Epithelial cell of esophagus (primary cell): ENCODE results near the gene SMOC1.

Source experiments
- DNase-seq: peaks from one replicate; pipeline ENCODE4 v3.0.0; 2010; ENCODE audit warnings: low read depth
- H3K4me3 ChIP-seq: 2 replicates; pipeline ENCODE4 v1.5.1; 2011; ENCODE audit warnings: mild to moderate bottlenecking, low read length, control low read depth
- TF ChIP-seq, protein P1 (sequence below): IDR thresholded peaks from 2 replicates; pipeline ENCODE4 v1.5.1; 2011; ENCODE audit warnings: low read depth, mild to moderate bottlenecking, low read length, control low read depth, inconsistent platforms; ENCODE audit not compliant: insufficient read depth; ENCODE audit errors: missing control alignments

Gene SMOC1

DNA sequence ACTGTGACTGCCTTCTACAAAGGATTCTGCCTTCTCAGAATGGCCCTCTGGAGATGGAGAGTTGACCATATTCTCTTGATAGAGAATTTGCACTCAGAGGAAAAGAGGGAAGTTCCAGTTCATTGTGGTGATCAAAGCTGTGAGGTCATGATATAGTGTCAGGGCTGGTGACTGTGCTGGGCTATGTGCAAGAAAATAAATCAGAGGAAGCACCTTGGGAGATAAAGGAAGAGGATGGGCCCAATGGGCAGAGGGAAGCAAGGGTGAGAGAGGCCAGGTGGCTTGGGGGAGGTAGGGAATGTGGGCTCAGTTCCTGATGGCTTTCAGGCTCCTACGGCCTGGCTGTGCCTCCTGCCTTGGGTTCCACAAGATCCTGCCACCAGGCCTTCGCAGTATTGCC lies 163.8 kb downstream of the SMOC1 start:
- TF ChIP-seq, protein P1, sequence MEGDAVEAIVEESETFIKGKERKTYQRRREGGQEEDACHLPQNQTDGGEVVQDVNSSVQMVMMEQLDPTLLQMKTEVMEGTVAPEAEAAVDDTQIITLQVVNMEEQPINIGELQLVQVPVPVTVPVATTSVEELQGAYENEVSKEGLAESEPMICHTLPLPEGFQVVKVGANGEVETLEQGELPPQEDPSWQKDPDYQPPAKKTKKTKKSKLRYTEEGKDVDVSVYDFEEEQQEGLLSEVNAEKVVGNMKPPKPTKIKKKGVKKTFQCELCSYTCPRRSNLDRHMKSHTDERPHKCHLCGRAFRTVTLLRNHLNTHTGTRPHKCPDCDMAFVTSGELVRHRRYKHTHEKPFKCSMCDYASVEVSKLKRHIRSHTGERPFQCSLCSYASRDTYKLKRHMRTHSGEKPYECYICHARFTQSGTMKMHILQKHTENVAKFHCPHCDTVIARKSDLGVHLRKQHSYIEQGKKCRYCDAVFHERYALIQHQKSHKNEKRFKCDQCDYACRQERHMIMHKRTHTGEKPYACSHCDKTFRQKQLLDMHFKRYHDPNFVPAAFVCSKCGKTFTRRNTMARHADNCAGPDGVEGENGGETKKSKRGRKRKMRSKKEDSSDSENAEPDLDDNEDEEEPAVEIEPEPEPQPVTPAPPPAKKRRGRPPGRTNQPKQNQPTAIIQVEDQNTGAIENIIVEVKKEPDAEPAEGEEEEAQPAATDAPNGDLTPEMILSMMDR = no peak
- H3K4me3 ChIP-seq = no peak overlapping the region
- DNase-seq = no peak

DNA sequence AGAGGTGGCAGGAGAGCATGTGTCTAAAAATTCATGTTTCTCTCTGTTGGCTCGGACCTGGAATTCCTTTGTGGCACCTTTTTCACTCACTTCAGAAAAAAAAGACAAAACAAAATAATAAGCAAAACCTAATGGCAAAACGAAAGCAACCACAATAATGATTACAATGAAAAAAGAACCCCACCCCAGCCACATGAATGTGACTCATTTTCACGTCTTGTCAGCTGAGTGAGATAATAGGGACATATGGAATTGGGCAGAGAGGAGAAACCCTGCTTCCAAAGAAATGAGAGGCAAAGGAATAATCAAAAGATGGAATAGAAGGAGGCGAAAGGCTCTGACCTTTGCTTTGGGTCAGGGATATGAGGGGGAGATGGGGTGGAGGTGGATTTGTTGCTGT lies 166.1 kb downstream of the SMOC1 start:
- TF ChIP-seq, protein P1 = no peak
- DNase-seq = peak; percentile 45
- H3K4me3 ChIP-seq = no peak overlapping the region

DNA sequence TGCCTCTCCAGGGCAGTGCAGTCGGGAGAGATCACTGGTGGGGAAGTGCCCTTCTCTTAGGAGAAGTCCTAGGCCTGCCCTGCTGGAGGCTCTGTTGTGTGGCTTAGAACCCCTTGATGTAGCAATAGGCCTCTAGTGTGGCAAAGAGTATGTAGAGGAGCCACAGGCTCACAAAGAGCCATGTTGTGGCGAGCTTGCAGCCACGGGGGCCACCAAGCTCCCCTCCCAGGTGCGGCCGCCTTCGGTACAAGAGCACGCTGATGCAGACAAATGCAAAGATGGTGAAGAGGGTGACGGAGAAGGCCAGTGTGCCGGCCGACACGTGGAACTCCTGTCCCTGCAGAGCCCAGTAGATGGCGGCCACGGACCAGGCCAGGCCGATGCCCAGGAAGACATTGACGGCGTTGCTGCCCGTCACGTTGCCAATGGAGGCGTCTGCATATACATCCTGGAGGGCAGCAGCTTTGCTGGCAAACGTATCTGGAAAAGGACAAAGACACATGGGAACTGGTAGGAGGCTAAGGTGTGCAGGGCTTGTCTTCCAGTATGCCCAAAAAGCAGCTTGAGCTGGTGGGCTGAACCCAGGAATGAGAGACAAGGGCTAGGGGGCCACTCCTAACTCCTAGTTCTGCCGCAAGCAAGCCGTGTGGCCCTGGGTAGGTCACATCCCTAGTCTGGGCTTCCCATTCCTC lies 166.8 kb downstream of the SMOC1 start:
- H3K4me3 ChIP-seq = no peak overlapping the region
- TF ChIP-seq, protein P1 = peak; percentile 79
- DNase-seq = peak; percentile 79

DNA sequence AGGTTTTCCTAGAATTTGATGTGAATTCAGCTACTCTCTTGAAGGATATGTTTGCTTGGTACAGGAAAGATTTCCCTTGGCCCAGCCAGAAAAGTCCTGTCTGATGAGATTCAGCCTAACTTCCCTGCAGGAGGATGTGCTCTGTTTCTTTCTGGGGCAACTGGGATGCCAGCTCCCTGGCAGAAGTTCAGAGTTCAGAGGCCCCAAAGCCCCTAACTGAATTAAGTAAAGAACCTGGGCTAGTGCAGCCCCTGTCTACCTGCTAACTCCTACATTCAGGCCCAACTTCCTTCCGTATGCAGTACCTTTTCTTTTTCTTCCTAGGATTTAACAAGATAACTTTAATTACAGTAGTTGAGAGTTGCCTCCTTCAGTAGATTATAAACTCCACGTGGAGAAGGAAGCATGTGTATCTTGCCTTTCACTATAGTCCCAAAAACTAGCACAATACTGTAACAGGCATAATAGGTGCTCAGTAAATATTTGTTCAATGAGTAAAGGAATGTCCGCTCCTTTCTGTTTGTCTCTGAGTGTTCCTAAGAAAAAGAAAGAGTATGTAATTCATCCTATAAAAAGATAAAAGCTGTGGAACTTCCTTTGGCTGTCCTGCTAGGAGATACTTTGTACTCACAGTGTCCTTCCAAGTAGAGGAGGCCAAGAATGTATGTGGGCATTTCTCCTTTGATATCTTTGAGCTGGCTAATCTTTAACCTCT lies 168.5 kb downstream of the SMOC1 start:
- TF ChIP-seq, protein P1 = no peak
- no peak for DNase-seq
- H3K4me3 ChIP-seq = no peak overlapping the region

DNA sequence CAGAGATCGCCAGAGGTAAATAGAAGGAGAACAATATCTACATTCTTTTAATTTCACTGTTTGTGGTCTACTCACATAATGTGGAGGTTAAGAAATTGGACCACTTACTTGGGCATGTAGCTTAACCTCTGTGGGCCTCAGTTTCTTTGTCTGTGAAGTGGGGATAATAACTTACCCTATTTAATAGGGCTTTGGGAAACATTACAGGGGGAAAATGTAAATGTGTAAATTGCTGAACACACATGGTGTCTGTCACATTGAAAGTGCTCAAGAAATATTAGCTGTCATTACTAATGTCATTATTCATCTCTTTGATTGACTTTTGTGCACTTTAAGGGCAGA lies 169.1 kb downstream of the SMOC1 start:
- no peak for DNase-seq
- no peak overlapping the region for H3K4me3 ChIP-seq
- TF ChIP-seq, protein P1 = no peak

DNA sequence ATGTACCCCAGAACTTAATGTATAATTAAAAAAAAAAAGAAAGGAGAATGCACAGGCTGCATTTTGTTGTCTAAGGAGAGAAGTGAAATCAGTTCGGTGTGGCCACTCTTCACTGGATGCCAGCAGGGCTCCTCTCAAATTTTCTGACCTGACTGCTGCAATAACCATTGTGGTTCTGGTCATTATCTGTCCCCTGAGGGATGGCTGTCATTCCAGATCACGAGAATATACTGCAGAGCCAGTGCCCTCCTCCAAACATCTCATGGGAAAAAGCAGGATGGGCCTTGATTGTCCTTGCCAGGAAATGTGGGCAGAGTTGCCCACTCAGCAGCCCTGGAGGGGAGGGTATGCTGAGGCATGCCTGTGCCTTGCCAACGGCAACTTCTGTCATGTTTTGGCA lies 170.4 kb downstream of the SMOC1 start:
- no peak overlapping the region for H3K4me3 ChIP-seq
- TF ChIP-seq, protein P1 = no peak
- no peak for DNase-seq

DNA sequence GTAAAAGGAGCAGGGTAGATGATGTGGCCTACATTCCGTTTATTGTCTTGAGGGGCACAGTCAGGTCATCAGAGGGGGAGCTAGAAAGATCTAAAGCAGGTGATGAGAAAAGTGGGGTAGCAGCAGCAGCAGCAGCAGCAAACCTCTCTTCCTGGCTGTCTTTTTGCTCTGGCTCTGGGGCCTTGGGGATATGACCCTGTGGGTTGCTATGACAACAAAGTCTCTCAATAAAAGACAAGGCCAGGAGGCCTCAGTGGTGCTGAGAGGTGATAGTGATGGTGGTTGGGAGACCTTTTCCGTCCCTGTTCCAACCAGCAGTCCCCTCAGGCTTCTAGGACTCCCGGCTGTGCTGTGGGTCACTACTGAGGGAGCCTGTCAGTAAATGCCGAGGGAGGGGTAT lies 170.9 kb downstream of the SMOC1 start:
- no peak overlapping the region for H3K4me3 ChIP-seq
- TF ChIP-seq, protein P1 = no peak
- no peak for DNase-seq
